ENCODE data around the gene SFSWAP. TPM values are rescaled to one million over a fixed set of nuclear protein-coding genes. Genes with fewer than 3 reads are reported as not detected.
"Not testable (repeated sequence)": the region's sequence is repeated elsewhere in the genome, so short reads cannot be mapped to it uniquely, and the experiment has no call there.

SFSWAP gene
- polyA plus RNA-seq, 3 donors: 38.9 to 42.7 (median 39.5) TPM

DNA sequence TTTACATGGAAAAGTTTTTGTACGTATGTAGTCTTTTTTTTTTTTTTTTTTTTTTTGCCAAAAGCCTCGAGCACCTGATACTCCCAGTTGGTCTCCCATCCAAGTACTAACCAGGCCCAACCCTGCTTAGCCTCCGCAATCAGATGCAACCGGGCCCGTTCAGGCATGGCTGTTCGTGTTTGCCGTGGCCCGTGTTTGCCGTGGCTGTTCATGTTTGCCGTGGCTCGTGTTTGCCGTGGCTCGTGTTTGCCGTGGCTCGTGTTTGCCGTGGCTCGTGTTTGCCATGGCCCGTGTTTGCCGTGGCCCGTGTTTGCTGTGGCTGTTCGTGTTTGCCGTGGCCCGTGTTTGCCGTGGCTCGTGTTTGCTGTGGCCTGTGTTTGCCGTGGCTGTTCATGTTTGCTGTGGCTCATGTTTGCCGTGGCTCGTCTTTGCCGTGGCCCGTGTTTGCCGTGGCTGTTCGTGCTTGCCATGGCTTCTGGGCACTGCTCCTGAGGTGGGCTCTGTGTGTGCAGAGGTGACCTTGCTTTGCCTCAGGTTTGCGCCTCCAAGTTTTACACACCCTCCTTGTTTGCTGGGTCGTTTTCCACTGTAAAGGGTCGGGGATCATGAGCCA, 90.5 kb downstream of the SFSWAP start:
- DNase-seq (ENCODE audit: low read depth in 3 of 3, low spot score in 2 of 3): no peak

DNA sequence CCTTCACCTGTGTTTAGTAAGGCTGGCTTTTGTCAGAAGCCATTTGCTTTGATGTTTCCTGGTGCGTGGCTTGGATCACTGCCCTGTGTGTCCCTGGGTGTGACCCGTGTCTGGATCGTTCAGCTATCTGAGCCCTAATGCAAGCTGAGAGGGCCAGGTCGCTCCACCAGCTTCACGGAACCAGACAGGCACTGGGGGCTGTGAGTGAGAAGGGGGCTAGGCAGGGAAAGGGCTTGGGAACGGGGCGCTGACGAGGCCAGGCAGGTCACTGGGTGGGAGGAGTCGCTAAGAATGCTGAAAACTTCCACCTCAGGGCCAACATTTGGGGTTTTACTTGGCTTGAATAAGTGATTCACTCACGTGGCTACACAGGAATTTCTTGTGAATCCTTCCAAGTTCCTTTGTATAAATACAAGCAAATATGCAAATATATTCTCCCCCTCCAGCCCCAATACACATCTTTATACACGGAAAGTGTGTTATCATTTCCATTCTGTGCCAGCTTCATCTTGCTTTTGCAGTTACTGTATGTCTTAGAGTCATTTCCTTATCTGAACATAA, 93.2 kb downstream of the SFSWAP start:
- no peak for DNase-seq (ENCODE audit: low read depth in 3 of 3, low spot score in 2 of 3)

DNA sequence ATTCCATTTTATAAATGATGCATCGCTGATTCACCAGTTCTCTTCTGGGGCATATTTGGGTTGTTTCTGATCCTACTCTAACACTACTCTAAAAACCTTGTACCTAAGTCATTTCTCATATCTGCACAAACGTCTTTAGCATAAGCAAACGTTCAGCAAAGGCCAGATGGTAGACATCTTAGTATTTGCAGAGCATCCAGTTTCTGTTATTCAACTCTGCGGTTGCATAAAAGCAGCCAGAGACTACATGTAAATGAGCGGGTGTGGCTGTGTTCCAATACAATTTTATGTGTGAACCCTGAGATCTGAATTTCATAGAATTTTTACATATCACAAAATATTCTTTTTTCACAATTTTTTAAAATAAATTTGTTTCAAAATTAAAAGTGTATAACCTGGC, 94.5 kb downstream of the SFSWAP start:
- no peak for DNase-seq (ENCODE audit: low read depth in 3 of 3, low spot score in 2 of 3)

DNA sequence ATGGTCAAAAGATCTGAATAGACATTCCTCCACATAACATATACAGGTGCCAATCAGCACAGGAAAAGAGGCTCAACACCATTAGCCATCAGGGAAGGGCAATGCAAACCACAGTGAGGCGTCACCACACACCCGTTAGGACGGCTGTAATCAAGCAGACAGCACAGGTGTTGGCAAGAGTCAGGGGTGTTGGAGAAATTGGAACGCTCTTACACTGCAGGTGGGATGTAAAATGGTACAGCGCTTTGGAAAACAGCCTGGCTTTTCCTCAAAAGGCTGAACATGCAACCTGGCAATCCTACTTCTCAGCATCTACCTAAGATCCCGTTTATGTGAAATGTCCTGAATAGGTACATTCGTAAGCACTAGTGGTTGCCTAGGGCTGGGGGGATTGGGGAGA, 95.8 kb downstream of the SFSWAP start:
- no peak for DNase-seq (ENCODE audit: low read depth in 3 of 3, low spot score in 2 of 3)

DNA sequence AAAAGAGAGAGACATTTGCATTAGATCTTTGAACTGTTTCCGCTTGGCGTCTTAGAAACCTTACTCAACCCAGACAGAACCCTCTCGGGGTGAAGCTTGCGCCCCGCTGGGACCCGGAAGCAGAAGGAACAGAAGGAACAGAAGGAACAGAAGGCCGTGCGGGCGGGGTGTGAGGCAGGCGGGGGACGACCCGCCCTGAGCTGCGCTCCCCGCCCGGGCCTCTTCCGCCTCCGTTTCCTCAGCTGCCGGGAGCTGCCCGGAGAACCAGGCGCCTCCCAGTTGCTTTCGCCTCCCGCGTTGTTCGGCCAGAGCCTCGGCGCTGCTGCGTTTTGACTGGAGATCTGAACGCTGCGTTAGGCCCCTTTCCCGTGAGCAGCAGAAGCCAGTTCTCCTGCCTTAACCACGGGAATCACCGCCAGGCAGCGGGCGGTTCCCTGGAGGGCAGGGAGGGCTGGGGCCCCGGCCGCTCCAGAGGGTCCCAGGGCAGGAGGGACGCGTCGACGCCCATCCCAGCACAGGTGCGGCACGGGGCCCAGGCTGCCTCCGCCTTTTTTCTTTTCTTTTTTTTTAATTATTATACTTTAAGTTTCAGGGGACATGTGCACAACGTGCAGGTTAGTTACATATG, 98.0 kb downstream of the SFSWAP start:
- DNase-seq (ENCODE audit: low read depth in 3 of 3, low spot score in 2 of 3): no peak

DNA sequence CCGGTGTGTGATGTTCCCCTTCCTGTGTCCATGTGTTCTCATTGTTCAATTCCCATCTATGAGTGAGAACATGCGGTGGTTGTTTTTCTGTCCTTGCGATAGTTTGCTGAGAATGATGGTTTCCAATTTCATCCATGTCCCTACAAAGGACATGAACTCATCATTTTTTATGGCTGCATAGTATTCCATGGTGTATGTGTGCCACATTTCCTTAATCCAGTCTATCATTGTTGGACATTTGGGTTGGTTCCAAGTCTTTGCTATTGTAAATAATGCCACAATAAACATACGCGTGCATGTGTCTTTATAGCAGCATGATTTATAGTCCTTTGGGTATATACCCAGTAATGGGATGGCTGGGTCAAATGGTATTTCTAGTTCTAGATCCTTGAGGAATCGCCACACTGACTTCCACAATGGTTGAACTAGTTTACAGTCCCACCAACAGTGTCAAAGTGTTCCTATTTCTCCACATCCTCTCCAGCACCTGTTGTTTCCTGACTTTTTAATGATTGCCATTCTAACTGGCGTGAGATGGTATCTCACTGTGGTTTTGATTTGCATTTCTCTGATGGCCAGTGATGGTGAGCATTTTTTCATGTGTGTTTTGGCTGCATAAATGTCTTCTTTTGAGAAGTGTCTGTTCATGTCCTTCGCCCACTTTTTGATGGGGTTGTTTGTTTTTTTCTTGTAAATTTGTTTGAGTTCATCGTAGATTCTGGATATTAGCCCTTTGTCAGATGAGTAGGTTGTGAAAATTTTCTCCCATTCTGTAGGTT, 98.8 kb downstream of the SFSWAP start:
- not testable (repeated sequence) for DNase-seq (ENCODE audit: low read depth in 3 of 3, low spot score in 2 of 3)

DNA sequence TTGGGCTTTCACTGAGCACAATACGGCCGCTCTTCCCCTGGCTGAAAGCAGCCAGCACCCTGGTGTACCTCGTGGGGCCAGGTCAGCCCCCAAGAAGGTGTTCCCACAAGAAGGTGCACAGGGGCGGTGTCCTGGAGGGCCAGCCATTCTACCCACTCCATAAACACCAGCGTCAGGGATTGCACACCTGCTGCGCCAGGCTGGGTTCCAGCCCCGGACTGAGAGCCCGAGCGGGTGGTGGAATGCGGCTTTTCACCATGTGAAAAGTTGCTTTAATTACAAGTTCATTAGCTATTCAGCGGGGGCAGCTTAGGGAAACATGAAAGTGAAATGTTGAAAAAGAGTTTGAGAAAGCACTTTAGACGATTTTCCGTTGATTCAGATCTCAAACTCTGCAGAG, 99.8 kb downstream of the SFSWAP start:
- DNase-seq (ENCODE audit: low read depth in 3 of 3, low spot score in 2 of 3): no peak

DNA sequence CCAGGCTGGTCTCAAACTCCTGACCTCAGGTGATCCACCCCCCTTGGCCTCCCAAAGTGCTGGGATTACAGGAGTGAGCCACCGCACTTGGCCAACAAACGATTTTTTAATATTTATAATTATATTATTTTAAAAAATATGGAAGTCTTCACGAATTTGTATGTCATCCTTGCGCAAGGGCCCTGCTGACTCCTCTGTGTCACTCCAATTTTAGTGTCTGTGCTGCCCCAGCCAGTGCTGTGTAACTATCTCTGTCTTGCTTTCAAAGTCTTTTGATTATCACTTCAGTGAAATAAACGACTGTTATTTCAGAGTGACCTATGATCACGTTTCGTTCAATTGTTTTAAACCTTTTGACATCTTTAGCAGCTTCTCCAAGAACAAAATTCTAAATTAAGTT, 104.2 kb downstream of the SFSWAP start:
- DNase-seq (ENCODE audit: low read depth in 3 of 3, low spot score in 2 of 3): no peak

DNA sequence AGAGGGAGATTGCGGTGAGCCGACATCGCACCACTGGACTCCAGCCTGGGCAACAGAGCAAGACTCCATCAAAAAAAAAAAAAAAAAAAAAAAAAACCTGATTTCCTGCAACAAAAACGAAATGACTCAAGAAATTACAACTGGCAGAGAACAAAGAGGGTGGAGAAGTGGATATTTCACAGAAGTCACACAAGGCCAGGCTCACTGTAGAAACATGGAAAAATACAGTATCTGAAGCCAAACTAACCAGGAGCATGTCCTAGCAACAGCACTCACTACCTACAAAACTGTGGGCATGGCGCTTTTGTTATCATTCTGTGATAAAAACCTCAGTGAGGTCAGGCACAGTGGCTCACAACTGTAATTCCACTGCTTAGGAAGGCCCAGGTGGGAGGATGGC, 105.6 kb downstream of the SFSWAP start:
- DNase-seq (ENCODE audit: low read depth in 3 of 3, low spot score in 2 of 3): no peak

DNA sequence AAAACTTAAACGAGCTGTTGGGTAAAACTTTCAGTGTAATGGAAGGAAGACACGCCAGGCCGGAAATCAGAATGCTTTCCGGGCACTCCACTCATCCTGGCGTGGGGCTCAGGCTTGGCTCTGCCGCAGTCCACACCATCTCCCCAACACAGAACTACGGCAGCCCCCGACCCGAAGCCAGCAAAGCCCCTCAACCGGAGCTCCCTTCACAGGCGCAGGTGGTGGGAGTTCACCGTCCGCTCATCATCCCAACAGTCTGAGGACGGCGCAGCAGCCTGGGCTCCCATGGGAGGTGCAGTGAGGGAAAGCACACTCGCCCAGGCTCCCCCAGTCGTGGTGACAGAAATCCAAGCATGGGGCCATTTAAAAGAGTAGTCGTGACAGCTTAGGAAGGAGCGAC, 106.4 kb downstream of the SFSWAP start:
- no peak for DNase-seq (ENCODE audit: low read depth in 3 of 3, low spot score in 2 of 3)

DNA sequence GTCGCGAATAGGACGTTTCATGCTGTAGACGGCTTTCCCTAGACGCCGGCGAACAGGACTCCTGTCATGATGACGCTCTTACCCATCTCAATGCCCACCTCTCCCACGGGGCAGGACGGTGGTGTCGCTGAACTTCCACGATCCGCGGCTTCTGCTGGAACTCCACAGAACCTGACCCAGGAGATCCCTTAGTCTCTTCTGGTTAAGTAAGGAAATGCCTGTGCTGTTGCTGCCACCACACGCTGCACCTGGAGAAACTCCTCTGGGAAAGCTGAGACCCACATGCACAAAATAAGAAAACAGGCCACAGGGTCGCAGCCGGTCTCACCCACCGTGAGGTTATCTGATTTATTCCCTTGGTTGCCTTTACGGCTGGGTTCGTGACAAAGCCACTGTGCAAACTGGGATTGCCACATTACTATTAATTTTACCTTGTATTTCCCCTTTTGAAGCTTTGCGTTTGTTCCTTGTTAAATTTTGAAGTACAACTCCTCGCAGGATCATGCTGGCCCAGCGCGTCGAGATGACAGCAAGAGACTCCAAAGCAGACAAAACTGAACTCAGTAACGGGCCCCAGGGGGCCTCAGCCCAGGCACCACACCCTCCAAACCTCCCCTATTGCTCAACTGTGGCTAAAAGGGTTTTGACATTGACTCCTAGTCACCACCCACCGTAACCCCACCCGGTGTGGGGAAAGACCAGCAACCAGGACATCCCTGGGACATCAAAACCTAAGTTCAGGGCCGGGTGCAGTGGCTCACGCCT, 108.1 kb downstream of the SFSWAP start:
- DNase-seq (ENCODE audit: low read depth in 3 of 3, low spot score in 2 of 3): no peak

DNA sequence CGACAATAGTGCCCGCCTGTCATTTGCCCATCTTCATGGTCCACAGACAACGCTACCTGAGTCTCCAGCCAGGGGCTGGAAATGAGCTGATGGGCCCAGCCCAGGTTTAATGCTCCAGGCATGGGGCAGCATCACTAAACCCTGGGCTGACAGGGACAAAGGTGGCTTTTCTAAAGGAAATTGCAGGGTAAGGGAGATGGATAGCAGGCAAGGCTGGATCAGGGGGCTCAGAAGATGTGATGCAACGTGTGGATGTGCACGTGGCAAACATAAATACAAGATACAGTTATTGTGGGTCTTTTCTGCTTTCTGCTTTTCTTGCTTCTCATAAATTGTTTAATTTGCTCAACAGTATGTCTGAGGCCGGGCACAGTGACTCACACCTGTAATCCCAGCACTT, 113.6 kb downstream of the SFSWAP start:
- DNase-seq (ENCODE audit: low read depth in 3 of 3, low spot score in 2 of 3): no peak

DNA sequence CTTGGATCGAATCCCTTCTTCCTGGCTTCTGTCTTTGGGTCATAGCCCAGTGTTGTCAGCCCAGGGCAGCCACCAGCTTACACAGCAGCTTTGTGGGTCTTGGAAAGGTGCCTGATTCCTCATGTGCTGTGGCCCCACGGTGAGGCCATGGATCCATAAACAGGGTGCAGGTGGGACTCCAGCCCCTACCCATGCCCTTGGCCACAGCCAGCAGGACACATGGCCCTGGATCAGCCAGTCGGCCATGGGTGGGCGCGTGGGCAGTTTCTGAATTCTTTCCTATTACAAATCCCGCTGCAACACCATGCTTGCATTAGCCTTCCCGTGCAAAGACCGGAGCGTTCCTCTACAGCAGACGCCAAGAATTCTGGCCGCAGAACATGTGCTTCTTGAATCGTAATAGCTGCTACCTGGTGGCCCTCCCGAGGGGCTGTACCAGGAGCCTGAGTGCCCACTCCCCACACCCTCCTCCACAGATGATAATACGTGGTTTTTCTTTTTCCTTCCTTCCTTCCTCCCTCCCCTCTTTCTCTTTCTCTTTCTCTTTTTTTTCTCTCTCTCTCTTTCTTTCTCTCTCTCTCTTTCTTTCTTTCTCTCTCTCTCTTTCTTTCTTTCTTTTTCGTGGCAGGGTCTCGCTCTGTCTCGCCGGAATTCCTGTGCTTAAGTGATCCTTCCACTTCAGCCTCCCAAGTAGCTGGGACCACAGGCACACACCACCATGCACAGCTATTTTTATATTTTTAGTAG, 114.4 kb downstream of the SFSWAP start:
- DNase-seq (ENCODE audit: low read depth in 3 of 3, low spot score in 2 of 3): no peak

DNA sequence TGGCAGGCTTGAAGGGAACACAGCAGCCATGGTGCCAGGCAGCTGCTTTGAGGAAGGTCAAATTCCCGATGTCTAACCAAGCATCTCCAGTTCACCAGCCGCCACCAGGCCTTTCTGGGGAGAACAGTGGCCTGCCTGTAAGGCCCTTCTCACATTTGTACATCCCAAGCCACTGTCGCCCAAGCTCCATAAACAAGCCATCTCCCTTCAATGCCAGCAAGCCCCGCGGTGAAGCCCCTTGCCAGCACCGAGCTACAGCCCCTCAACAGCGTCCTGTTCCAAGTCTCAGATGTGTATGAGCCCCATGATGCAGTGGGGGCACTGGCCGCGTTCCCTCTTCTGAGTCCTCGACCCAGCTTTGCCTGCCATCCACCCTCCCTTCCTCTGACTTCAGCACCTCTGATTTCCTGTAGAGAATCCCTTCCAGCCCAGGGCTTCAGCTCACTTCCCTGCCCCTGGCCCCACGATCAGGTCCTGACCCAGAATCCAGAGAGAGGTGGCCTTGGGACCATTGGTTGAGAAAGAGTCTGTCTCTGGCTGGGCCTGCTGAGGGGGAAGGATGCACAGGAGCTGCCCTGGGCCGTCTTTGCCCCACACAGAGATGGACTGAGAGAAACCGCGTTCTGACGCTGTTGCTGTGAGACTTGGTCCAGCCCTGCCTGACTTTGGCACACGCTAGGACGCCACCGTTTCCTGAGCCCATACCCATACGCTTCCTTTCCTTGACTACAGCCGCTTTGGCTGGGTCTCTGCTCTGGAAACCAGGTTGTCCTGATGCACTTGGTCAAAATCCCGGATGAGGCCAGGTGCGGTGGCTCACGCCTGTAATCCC, 115.4 kb downstream of the SFSWAP start:
- no peak for DNase-seq (ENCODE audit: low read depth in 3 of 3, low spot score in 2 of 3)

DNA sequence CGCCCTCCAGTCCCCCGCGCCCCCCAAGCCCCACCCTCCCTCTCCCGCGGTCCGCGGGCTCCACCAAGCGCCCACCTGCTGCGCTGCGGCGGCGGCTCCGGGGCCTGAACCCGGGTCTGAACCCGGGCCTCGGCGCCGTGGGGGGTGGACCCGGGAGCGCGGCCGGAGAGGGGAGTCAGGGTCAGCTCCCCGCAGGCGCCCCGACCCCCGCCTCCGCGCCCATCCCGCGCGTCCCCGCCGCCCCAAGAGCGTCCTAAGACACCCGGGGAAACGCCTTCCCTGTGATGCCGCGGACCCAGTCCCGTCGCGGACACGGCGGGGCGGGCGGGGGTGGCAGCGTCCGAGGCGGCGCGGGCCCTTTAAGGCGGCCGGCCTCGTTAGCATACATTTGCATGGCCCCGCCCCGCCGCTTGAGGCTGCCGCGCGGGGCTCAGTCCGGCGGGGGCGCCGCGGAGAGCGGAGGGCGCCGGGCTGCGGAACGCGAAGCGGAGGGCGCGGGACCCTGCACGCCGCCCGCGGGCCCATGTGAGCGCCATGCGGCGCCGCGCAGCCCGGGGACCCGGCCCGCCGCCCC, 117.2 kb downstream of the SFSWAP start, which contains the start of gene MMP17:
Gene MMP17, plus strand, starts transcription at position 433 of the 574 bp plus-strand sequence. Its CDS starts 102 bp downstream, at position 535.
- DNase-seq (ENCODE audit: low read depth in 3 of 3, low spot score in 2 of 3): no peak

DNA sequence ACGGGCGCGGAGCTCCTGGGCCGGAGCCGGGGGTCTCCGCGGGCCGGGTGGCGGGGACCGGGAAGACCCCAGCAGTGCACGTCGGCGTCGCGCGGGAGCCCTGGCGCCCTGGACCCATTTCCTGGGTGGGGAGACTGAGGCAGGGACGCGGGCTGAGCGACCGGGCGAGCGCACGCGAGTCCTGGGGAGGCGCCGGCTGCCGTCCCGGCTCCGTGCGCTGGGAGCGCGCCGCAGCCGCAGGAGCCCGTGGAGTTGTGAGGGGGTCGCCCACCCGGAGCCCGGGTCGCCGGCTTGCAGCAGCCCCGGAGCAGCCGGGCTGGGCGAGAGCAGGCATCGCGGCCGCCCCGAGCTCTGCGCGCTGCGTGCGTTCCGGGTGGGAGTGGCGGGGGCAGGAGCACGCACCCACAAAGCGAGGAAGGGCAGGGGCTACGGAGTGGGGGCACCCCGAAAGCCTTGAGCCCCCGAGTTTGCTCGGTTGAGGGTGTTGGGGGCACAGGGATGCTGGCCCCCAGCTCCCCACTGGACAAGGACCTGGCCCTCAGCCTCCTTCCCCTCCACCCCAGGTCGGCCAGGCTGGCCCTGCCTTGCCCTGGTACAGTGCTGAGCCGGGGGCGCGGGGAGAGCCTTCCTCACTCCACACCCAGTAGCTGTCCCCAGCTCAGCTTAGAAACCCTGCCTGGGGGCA, 117.9 kb downstream of the SFSWAP start:
- no peak for DNase-seq (ENCODE audit: low read depth in 3 of 3, low spot score in 2 of 3)

DNA sequence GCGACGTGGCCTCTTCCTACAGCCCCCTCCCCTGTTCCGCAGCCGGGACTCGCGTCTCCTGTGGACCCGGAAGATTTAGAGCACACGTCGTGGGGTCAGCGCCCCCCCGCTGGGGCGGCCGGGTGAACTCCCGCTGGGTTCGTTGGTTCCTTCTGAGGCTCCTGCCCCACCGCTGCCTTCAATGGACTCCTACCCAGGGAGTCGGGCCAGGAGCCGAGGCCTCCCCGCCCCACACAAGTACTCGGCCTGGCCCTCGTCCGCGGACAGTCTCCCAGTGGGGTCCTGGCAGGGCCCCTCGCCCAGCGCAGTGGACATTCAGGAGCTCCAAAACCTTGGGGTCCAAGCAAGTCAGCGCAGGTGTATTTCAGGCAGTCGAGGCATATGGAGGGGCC, 118.5 kb downstream of the SFSWAP start:
- DNase-seq (ENCODE audit: low read depth in 3 of 3, low spot score in 2 of 3): no peak

DNA sequence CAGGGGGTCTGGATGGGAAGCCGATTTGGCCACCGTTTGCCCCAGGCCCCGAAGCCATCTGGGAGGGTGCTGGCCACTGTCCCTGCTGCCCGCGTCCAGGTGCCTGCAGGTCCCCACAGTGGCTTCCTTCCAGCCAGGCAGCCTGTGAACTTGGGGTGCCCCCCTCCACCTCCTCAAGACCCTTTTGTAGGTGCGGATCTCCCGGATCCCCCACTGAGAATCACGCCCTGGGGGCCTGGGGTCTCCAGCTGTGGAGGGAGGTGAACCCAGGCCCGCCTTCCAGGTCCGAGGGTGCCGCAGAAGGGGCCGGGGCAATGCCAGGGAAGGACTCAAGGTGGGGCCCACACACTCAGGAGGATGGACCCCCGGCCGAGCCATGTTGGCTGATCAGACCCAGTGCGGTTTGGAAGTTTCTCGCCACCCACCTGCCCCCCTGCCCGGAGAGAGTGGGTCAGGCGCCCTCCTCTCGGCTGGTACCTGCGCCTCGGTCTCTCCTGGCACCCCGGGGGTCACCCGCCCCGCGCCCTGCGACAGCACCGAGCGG, 119.0 kb downstream of the SFSWAP start:
- DNase-seq (ENCODE audit: low read depth in 3 of 3, low spot score in 2 of 3): no peak

All from right renal cortex interstitium (tissue), 3 donors.